ENCODE results near the gene TAS2R40. TPM values are rescaled to one million over a fixed set of nuclear protein-coding genes. Genes with fewer than 3 reads are reported as not detected.

Gene TAS2R40
- total and polyA plus RNA-seq, 3 experiments from 2014 or later: not detected

DNA sequence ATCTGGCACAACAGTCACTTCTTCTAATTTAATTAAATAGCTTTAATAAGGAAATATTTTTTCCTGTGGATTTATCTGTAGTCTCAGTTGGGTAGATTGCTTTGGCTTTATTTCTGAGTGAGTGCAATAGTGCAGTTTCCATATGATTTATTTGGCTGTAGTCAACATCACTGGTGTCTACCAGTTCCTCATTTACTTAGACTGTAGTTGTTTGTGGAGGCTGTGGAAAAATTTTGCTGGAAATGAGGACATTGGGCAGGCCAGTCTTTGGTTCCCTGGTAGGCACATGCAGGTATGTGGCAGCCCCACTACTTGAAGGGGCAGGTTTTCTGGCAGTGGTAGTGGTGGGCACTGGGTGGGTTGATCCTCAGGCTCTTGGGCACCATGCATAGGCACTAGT lies 15.5 kb downstream of the TAS2R40 start:
- no peaks in the 10 kb centered on the region for H3K9me3 ChIP-seq (ENCODE audit: low read length)
- no peaks in the 10 kb centered on the region for H3K27me3 ChIP-seq (ENCODE audit: insufficient read depth, low read length, poor library complexity, severe bottlenecking)
- H3K27ac Mint-ChIP-seq: peak overlapping the region in 1 of 8 donors; percentile 21
- H3K4me3 ChIP-seq (ENCODE audit: low read length): no peak overlapping the region
- POLR2A ChIA-PET: no interaction called here
- peaks cover 15 to 24% (median 23%) of the 10 kb centered on the region in 5 donors for H3K9me3 Mint-ChIP-seq
- no peak overlapping the region for H3K27ac ChIP-seq (ENCODE audit: low read depth, low read length)
- no peak for DNase-seq
- H3K4me1 Mint-ChIP-seq: peaks cover 8 to 14% (median 9%) of the 10 kb centered on the region in 3 donors
- H3K4me3 Mint-ChIP-seq: no peak overlapping the region
- H3K4me1 ChIP-seq (ENCODE audit: insufficient read depth, low read length): peaks cover 4% of the 10 kb centered on the region
- no peaks in the 10 kb centered on the region for H3K36me3 ChIP-seq (ENCODE audit: insufficient read depth, low read length)
- CTCF ChIA-PET: interaction anchor here (1.2 to 2.6 kb wide), 2 partner anchors 22 to 62 kb away, joined by 3 to 9 read pairs; no protein-coding TSS in a partner anchor
- peaks cover 21 to 40% of the 10 kb centered on the region in 2 donors for H3K27me3 Mint-ChIP-seq
- peaks cover 2 to 15% (median 3%) of the 10 kb centered on the region in 3 donors for H3K36me3 Mint-ChIP-seq

DNA sequence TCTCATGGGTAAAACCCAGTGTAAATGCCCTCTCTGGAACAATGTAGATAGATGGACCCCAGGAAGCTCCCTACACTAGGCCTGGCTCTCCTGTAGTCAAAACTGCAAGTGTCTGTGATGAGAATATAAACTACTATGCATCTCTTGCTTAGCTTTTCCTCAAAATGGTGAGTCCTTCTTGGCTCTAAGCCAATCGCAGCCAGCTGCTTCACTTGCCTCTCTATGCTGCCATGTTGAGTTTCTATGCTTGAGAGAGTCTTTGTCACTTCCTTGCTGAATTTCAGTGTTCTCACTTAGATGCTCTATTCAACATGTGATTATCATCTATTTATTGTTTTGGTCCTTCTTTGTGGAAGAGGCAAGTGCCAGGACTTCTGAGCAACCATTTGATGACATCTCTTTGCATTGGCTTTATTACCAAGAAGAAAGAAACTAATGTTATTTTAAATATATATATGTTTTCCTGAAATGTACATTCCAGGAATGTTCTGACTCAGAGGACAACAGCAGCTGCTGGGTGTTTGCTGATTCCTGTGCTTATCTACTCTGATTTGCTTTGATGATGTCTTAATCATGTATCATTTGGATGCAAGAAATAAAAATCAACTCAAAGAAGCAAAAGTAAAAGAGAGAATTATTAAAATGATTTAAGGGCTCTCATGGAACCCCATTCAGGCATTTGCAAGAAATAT lies 16.6 kb downstream of the TAS2R40 start:
- H3K27ac ChIP-seq (ENCODE audit: low read depth, low read length): no peak overlapping the region
- Mint-ChIP-seq H3K4me1 (peaks cover 9 to 18% (median 13%) of the 10 kb centered on the region in 3 donors), H3K4me3 (no peak overlapping the region), H3K36me3 (peaks cover 2 to 15% (median 3%) of the 10 kb centered on the region in 3 donors), H3K9me3 (peaks cover 15 to 24% (median 23%) of the 10 kb centered on the region in 5 donors), H3K27ac (no peak overlapping the region), H3K27me3 (peaks cover 21 to 34% of the 10 kb centered on the region in 2 donors)
- no peak overlapping the region for H3K4me3 ChIP-seq (ENCODE audit: low read length)
- H3K27me3 ChIP-seq (ENCODE audit: insufficient read depth, low read length, poor library complexity, severe bottlenecking): no peaks in the 10 kb centered on the region
- H3K9me3 ChIP-seq (ENCODE audit: low read length): no peaks in the 10 kb centered on the region
- DNase-seq: no peak
- no peaks in the 10 kb centered on the region for H3K36me3 ChIP-seq (ENCODE audit: insufficient read depth, low read length)
- POLR2A ChIA-PET: no interaction called here
- peaks cover 4% of the 10 kb centered on the region for H3K4me1 ChIP-seq (ENCODE audit: insufficient read depth, low read length)
- CTCF ChIA-PET: interaction anchor here (2.6 to 4.2 kb wide), 5 partner anchors 29 to 142 kb away, joined by 9 to 103 read pairs (median 27); partner anchors contain the start of gene ZYX

DNA sequence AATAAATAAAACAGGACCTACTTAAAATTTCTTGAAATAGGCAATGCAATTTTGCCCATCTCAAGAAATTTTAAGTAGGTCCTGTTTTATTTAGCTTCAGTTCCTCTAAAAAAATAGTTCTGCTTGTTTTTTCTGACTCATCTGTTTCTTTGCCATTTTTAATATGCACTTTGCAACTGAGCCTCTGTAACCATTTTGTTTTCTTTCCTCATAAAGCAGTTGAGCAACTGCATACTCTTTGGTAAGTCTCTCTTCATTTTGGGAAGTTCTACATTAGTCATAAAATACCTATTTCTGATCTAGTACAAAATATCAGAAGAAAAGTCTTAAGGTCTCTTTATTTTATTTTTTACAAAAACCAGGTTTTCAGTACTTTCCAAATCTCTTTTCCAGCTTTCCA lies 18.0 kb downstream of the TAS2R40 start:
- Mint-ChIP-seq H3K36me3 (peaks cover 2 to 15% (median 3%) of the 10 kb centered on the region in 3 donors), H3K4me3 (no peak overlapping the region), H3K27me3 (peaks cover 18 to 27% of the 10 kb centered on the region in 2 donors), H3K4me1 (peaks cover 20 to 32% (median 27%) of the 10 kb centered on the region in 3 donors), H3K27ac (no peak overlapping the region), H3K9me3 (peaks cover 15 to 24% (median 23%) of the 10 kb centered on the region in 5 donors)
- DNase-seq: no peak
- ChIA-PET CTCF (interaction anchor here (0.6 to 7.3 kb wide), 42 partner anchors 7 to 233 kb away, joined by 3 to 103 read pairs (median 8); partner anchors contain the start of genes CASP2, EPHA1, FAM131B and GSTK1), POLR2A (interaction anchor here (0.6 to 2.0 kb wide), 3 partner anchors 60 to 169 kb away, joined by 4 to 9 read pairs (median 7); partner anchors contain the start of gene EPHA1)
- Histone ChIP-seq H3K27me3 (ENCODE audit: insufficient read depth, low read length, poor library complexity, severe bottlenecking) (no peaks in the 10 kb centered on the region), H3K4me1 (ENCODE audit: insufficient read depth, low read length) (peaks cover 14% of the 10 kb centered on the region), H3K27ac (ENCODE audit: low read depth, low read length) (no peak overlapping the region), H3K4me3 (ENCODE audit: low read length) (no peak overlapping the region), H3K9me3 (ENCODE audit: low read length) (no peaks in the 10 kb centered on the region), H3K36me3 (ENCODE audit: insufficient read depth, low read length) (no peaks in the 10 kb centered on the region)

DNA sequence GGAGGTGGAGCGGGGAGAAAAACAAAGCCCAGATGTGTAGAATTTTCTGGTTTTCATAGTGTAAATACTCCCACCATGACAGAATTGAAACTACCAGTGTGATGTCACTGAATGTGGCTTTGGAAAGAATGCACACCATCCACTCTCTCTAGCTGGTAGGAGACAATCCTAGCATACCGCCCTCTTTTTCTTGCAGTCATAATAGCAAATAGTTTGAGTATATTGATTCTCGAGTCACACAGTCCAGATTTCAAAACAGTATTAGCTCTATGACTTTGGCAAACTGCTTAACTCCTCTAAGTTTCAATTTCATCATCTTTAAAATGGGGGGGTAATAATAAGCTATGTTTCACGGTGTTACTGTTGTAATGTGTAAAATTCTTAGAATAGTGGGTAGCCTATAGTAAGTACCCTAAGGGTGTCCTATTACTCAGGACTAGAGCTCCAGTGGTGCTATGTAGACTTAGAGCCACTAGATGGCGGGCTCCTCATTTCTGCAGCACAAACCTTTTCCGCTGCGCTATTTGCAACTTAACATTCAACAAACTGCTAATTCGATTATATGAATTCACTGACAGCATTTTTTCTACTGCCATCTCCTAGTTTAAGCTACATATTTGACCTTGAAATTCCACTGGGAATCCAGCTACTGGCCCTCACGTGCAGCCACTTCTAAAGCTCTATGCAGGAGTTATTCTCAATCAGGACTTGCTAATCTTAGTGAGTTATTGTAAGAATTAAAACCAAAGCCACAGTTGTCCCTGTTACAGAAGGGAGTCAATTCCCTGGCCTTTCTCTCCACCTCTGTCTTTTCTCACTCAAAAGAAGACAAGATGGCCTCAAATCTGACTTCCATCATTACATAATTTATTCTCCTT lies 18.7 kb downstream of the TAS2R40 start:
- Histone ChIP-seq H3K4me1 (ENCODE audit: insufficient read depth, low read length) (peaks cover 21% of the 10 kb centered on the region), H3K4me3 (ENCODE audit: low read length) (no peak overlapping the region), H3K27me3 (ENCODE audit: insufficient read depth, low read length, poor library complexity, severe bottlenecking) (no peaks in the 10 kb centered on the region), H3K9me3 (ENCODE audit: low read length) (no peaks in the 10 kb centered on the region), H3K36me3 (ENCODE audit: insufficient read depth, low read length) (no peaks in the 10 kb centered on the region), H3K27ac (ENCODE audit: low read depth, low read length) (no peak overlapping the region)
- peak; percentile 44 to 81 (median 68) for DNase-seq
- Mint-ChIP-seq H3K9me3 (peaks cover 15 to 21% (median 19%) of the 10 kb centered on the region in 5 donors), H3K4me1 (peaks cover 27 to 39% (median 34%) of the 10 kb centered on the region in 3 donors), H3K36me3 (peaks cover 2 to 15% (median 3%) of the 10 kb centered on the region in 3 donors), H3K4me3 (peak overlapping the region in 2 of 7 donors; percentile 36 to 41), H3K27me3 (peaks cover 14 to 22% of the 10 kb centered on the region in 2 donors), H3K27ac (peak overlapping the region in 4 of 8 donors; percentile 36 to 61 (median 46))
- CTCF ChIA-PET: interaction anchor here (0.6 to 7.3 kb wide), 55 partner anchors 8 to 935 kb away, joined by 3 to 103 read pairs (median 5); partner anchors contain the start of genes CASP2, EPHA1, FAM131B and GSTK1
- POLR2A ChIA-PET: interaction anchor here (0.5 to 2.0 kb wide), 6 partner anchors 23 to 168 kb away, joined by 4 to 9 read pairs (median 6); partner anchors contain the start of genes CASP2, EPHA1 and GSTK1

DNA sequence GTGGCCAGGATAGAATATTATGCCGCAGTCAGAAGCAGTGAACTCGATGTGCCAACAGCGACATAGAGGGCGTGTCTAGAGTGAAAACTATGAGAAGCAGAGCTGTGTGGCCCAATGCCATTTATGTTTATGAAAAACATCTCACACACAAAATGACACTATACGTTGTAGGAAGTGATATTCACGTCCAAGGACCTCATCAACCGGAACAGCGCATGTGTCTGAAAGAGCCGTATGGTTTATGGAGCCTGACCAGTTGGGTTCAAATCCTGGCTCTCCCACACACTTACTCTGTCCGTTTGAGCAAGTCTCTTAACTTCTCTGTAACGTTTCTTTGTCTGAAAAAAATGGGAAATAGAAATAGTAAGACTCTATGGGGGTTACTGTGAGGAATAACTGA lies 20.5 kb downstream of the TAS2R40 start:
- no peak overlapping the region for H3K4me3 ChIP-seq (ENCODE audit: low read length)
- no peaks in the 10 kb centered on the region for H3K9me3 ChIP-seq (ENCODE audit: low read length)
- peaks cover 0 to 6% (median 0%) of the 10 kb centered on the region in 3 donors for H3K36me3 Mint-ChIP-seq
- POLR2A ChIA-PET: no interaction called here
- H3K27me3 Mint-ChIP-seq: peaks cover 0 to 4% of the 10 kb centered on the region in 2 donors
- CTCF ChIA-PET: interaction anchor here (1.2 to 7.3 kb wide), 5 partner anchors 15 to 174 kb away, joined by 4 to 69 read pairs (median 47); no protein-coding TSS in a partner anchor
- H3K27me3 ChIP-seq (ENCODE audit: insufficient read depth, low read length, poor library complexity, severe bottlenecking): no peaks in the 10 kb centered on the region
- H3K4me3 Mint-ChIP-seq: no peak overlapping the region
- no peak for DNase-seq
- H3K36me3 ChIP-seq (ENCODE audit: insufficient read depth, low read length): no peaks in the 10 kb centered on the region
- H3K4me1 Mint-ChIP-seq: peaks cover 43 to 57% (median 52%) of the 10 kb centered on the region in 3 donors
- H3K27ac Mint-ChIP-seq: no peak overlapping the region
- peaks cover 34% of the 10 kb centered on the region for H3K4me1 ChIP-seq (ENCODE audit: insufficient read depth, low read length)
- no peak overlapping the region for H3K27ac ChIP-seq (ENCODE audit: low read depth, low read length)
- H3K9me3 Mint-ChIP-seq: peaks cover 1 to 5% (median 2%) of the 10 kb centered on the region in 5 donors

DNA sequence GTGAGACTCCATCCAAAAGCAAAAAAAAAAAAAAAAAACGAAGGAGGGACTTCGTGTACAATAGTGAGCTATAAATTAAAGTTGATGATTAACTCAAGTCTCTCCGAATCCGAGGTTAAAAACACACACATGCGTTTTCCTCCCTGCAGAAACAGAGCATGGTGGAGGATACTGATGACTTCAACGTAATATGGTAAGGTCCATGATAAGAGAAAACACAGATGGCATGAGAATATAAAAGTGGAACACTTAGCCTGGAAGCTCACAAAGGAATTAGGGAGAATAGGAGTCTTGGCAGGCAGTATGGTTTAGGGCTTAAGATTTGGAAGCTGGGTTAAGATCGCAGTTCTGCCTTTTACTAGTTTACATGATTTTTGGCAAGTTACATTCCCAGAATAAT lies 21.3 kb downstream of the TAS2R40 start:
- peak overlapping the region in 1 of 8 donors; percentile 80 for H3K27ac Mint-ChIP-seq
- ChIA-PET CTCF (interaction anchor here (0.7 to 7.3 kb wide), 7 partner anchors 14 to 173 kb away, joined by 3 to 69 read pairs (median 8); no protein-coding TSS in a partner anchor), POLR2A (no interaction called here)
- Histone ChIP-seq H3K27ac (ENCODE audit: low read depth, low read length) (no peak overlapping the region), H3K36me3 (ENCODE audit: insufficient read depth, low read length) (no peaks in the 10 kb centered on the region), H3K4me1 (ENCODE audit: insufficient read depth, low read length) (peaks cover 34% of the 10 kb centered on the region), H3K27me3 (ENCODE audit: insufficient read depth, low read length, poor library complexity, severe bottlenecking) (no peaks in the 10 kb centered on the region), H3K9me3 (ENCODE audit: low read length) (no peaks in the 10 kb centered on the region), H3K4me3 (ENCODE audit: low read length) (no peak overlapping the region)
- H3K4me3 Mint-ChIP-seq: no peak overlapping the region
- no peak for DNase-seq
- H3K9me3 Mint-ChIP-seq: peaks cover 0 to 2% (median 2%) of the 10 kb centered on the region in 5 donors
- H3K27me3 Mint-ChIP-seq: peaks cover 0 to 4% of the 10 kb centered on the region in 2 donors
- peaks cover 0 to 4% (median 0%) of the 10 kb centered on the region in 3 donors for H3K36me3 Mint-ChIP-seq
- peaks cover 47 to 65% (median 60%) of the 10 kb centered on the region in 3 donors for H3K4me1 Mint-ChIP-seq

DNA sequence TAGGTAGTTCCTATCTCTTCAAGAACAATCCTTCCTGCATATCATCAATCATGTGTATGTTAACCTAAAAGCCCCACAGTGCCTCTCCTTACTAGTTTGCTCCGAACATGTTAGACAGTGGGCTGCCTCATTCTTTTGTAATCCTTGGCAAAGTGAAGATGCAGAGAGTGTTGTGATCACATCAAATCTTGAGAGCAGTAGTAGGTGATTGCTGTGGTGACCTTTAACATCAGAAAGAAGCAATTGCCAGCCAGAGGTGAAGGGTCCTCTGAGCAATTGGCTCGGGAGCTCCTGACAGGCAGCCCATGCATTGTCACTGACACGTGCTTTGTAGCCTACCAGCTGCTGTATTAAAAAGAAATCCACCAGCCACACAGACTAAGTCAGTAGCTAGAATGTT lies 21.8 kb downstream of the TAS2R40 start:
- H3K4me3 ChIP-seq (ENCODE audit: low read length): no peak overlapping the region
- H3K36me3 Mint-ChIP-seq: peaks cover 0 to 4% (median 0%) of the 10 kb centered on the region in 3 donors
- no peaks in the 10 kb centered on the region for H3K27me3 ChIP-seq (ENCODE audit: insufficient read depth, low read length, poor library complexity, severe bottlenecking)
- peaks cover 0 to 2% (median 0%) of the 10 kb centered on the region in 5 donors for H3K9me3 Mint-ChIP-seq
- peaks cover 0 to 4% of the 10 kb centered on the region in 2 donors for H3K27me3 Mint-ChIP-seq
- no peak overlapping the region for H3K27ac ChIP-seq (ENCODE audit: low read depth, low read length)
- DNase-seq: no peak
- ChIA-PET CTCF (interaction anchor here (0.7 to 7.3 kb wide), 6 partner anchors 13 to 173 kb away, joined by 3 to 69 read pairs (median 9); no protein-coding TSS in a partner anchor), POLR2A (interaction anchor here (1.0 kb wide), 1 partner anchor 21 kb away, joined by 3 read pairs; no protein-coding TSS in a partner anchor)
- H3K9me3 ChIP-seq (ENCODE audit: low read length): no peaks in the 10 kb centered on the region
- peaks cover 50 to 69% (median 65%) of the 10 kb centered on the region in 3 donors for H3K4me1 Mint-ChIP-seq
- peak overlapping the region in 1 of 8 donors; percentile 80 for H3K27ac Mint-ChIP-seq
- no peak overlapping the region for H3K4me3 Mint-ChIP-seq
- H3K4me1 ChIP-seq (ENCODE audit: insufficient read depth, low read length): peaks cover 35% of the 10 kb centered on the region
- H3K36me3 ChIP-seq (ENCODE audit: insufficient read depth, low read length): no peaks in the 10 kb centered on the region
